H1 (cell line): ENCODE measurements around the gene HNRNPK. TPM values are rescaled to one million over a fixed set of nuclear protein-coding genes. Genes with fewer than 3 reads are reported as not detected.

Source experiments
- CTCF ChIA-PET: fragments of 300-600 bp; sonication (Branson Sonifier 250); formaldehyde crosslinking; loops from one replicate; lab custom pipeline; 2021; ENCODE audit not compliant: partially characterized antibody; lab: Charles Lee
- POLR2A ChIA-PET: fragments of 300-600 bp; sonication (Branson Sonifier 250); formaldehyde crosslinking; loops from one replicate; lab custom pipeline; 2021; ENCODE audit warnings: inconsistent platforms; ENCODE audit not compliant: partially characterized antibody; lab: Charles Lee
- DNase-seq, 2 experiments: peaks; one replicate each; pipeline versions ENCODE4 v3.0.0 to v3.0.0-alpha.2; 2010 to 2022; ENCODE audit warnings: low spot score in 2 of 2, low read depth in 1 of 2, mixed read lengths in 1 of 2
- FAIRE-seq: peaks from 2 replicates; lab custom pipeline; 2011; peaks lifted over from hg19 to GRCh38; lab: Jason Lieb, UNC
- H2AFZ ChIP-seq: 2 replicates; pipeline ENCODE4 v1.8.1; 2012; ENCODE audit warnings: low read length, inconsistent platforms
- H2AK5ac ChIP-seq: 2 replicates; pipeline ENCODE4 v1.6.1; 2013; ENCODE audit warnings: low read depth, low read length
- H2BK120ac ChIP-seq: replicated peaks from 2 replicates; pipeline ENCODE3; 2013; ENCODE audit warnings: low read depth, low read length, inconsistent platforms
- H2BK12ac ChIP-seq: 2 replicates; pipeline ENCODE4 v1.6.1; 2013; ENCODE audit warnings: low read depth, low read length
- H2BK15ac ChIP-seq: 2 replicates; pipeline ENCODE4 v1.6.1; 2013; ENCODE audit warnings: low read length
- H2BK20ac ChIP-seq: 2 replicates; pipeline ENCODE4 v1.6.1; 2013; ENCODE audit warnings: low read length
- H2BK5ac ChIP-seq: 2 replicates; pipeline ENCODE4 v1.6.1; 2013; ENCODE audit warnings: low read depth, low read length
- H3K14ac ChIP-seq: 2 replicates; pipeline ENCODE4 v1.6.1; 2013; ENCODE audit warnings: inconsistent platforms; ENCODE audit not compliant: insufficient read length
- H3K18ac ChIP-seq: 2 replicates; pipeline ENCODE4 v1.6.1; 2013; ENCODE audit warnings: low read length; ENCODE audit errors: extremely low read depth
- H3K23ac ChIP-seq: 2 replicates; pipeline ENCODE4 v1.6.1; 2013; ENCODE audit warnings: inconsistent platforms; ENCODE audit not compliant: insufficient read length
- H3K23me2 ChIP-seq: 2 replicates; pipeline ENCODE4 v1.6.1; 2013; ENCODE audit warnings: low read depth, low read length
- H3K27ac ChIP-seq: 2 replicates; pipeline ENCODE4 v1.6.1; 2011; ENCODE audit warnings: low read depth, low read length, inconsistent platforms
- H3K27me3 ChIP-seq, 4 experiments: replicated peaks in 1 of 4; 1 replicate in 1 of 4; 2 replicates in 3 of 4; pipeline versions ENCODE4 v1.6.1 to v1.8.1; 2011 to 2013; ENCODE audit warnings: low read length in 3 of 4, mild to moderate bottlenecking in 3 of 4, inconsistent platforms in 2 of 4, mixed read lengths in 2 of 4, moderate library complexity in 1 of 4; ENCODE audit not compliant: control insufficient read depth in 3 of 4, insufficient read depth in 3 of 4; ENCODE audit errors: extremely low read depth in 1 of 4
- H3K36me3 ChIP-seq, 4 experiments: 2 replicates each; pipeline versions ENCODE4 v1.6.1 to v1.8.1; 2011 to 2013; ENCODE audit warnings: mild to moderate bottlenecking in 4 of 4, low read length in 3 of 4, moderate library complexity in 2 of 4, control low read depth in 1 of 4, inconsistent platforms in 1 of 4; ENCODE audit not compliant: insufficient read depth in 4 of 4, control insufficient read depth in 2 of 4
- H3K4ac ChIP-seq: replicated peaks from 2 replicates; pipeline ENCODE3; 2013; ENCODE audit warnings: low read length, low read depth, mixed read lengths, inconsistent platforms; ENCODE audit not compliant: insufficient read length
- H3K4me1 ChIP-seq, 4 experiments: replicated peaks in 1 of 4; 1 replicate in 1 of 4; 2 replicates in 3 of 4; pipeline versions ENCODE4 v1.6.1 to v1.8.1; 2011 to 2013; ENCODE audit warnings: low read length in 3 of 4, inconsistent platforms in 2 of 4, mixed read lengths in 1 of 4; ENCODE audit not compliant: insufficient read depth in 4 of 4, control insufficient read depth in 3 of 4
- H3K4me2 ChIP-seq, 2 experiments: 2 replicates each; pipeline versions ENCODE4 v1.6.1 to v1.8.1; 2011 to 2013; ENCODE audit warnings: low read depth in 2 of 2, low read length in 2 of 2, control low read depth in 1 of 2, inconsistent platforms in 1 of 2, mild to moderate bottlenecking in 1 of 2; ENCODE audit not compliant: insufficient read depth in 1 of 2
- H3K4me3 ChIP-seq, 4 experiments: fragments of 200-600, 300-600 bp in 1 of 4; sonication (generic), shearing (Covaris generic), sonication (Bioruptor Twin) in 1 of 4; 2 replicates each; pipeline versions ENCODE4 v1.5.1 to v1.8.1; 2011 to 2016; ENCODE audit warnings: low read length in 4 of 4, low read depth in 3 of 4, control low read depth in 2 of 4, inconsistent platforms in 2 of 4, mild to moderate bottlenecking in 2 of 4, mixed read lengths in 1 of 4, moderate library complexity in 1 of 4; ENCODE audit not compliant: insufficient read depth in 2 of 4; ENCODE audit errors: extremely low read depth in 1 of 4
- H3K56ac ChIP-seq: replicated peaks from 2 replicates; pipeline ENCODE3; 2013; ENCODE audit warnings: low read depth, mild to moderate bottlenecking, mixed read lengths, low read length, inconsistent platforms; ENCODE audit not compliant: insufficient read length
- H3K79me1 ChIP-seq: 2 replicates; pipeline ENCODE4 v1.6.1; 2013; ENCODE audit warnings: low read depth, low read length, control low read depth
- H3K79me2 ChIP-seq, 2 experiments: 2 replicates each; pipeline versions ENCODE4 v1.6.1 to v1.8.1; 2012 to 2013; ENCODE audit warnings: low read length in 2 of 2, mild to moderate bottlenecking in 2 of 2, inconsistent platforms in 1 of 2; ENCODE audit not compliant: insufficient read depth in 2 of 2, control insufficient read depth in 1 of 2
- H3K9ac ChIP-seq, 4 experiments: replicated peaks in 1 of 4; 1 replicate in 1 of 4; 2 replicates in 3 of 4; pipeline versions ENCODE4 v1.6.1 to v1.8.1; 2011 to 2013; ENCODE audit warnings: low read depth in 3 of 4, low read length in 3 of 4, control low read depth in 2 of 4, mild to moderate bottlenecking in 2 of 4, moderate library complexity in 2 of 4, inconsistent platforms in 1 of 4; ENCODE audit errors: extremely low read depth in 1 of 4
- H3K9me3 ChIP-seq, 2 experiments: 2 replicates each; pipeline versions ENCODE4 v1.6.1 to v1.8.1; 2012 to 2013; ENCODE audit warnings: mild to moderate bottlenecking in 2 of 2, moderate library complexity in 2 of 2, control low read depth in 1 of 2, inconsistent platforms in 1 of 2, low read depth in 1 of 2, low read length in 1 of 2, mixed read lengths in 1 of 2; ENCODE audit not compliant: insufficient read depth in 2 of 2
- H4K20me1 ChIP-seq, 2 experiments: replicated peaks in 1 of 2; 2 replicates each; pipeline versions ENCODE3 to v1.8.1; 2011 to 2013; ENCODE audit warnings: inconsistent platforms in 2 of 2, low read length in 2 of 2, mild to moderate bottlenecking in 1 of 2; ENCODE audit not compliant: insufficient read depth in 2 of 2, control insufficient read depth in 1 of 2
- H4K5ac ChIP-seq: 2 replicates; pipeline ENCODE4 v1.6.1; 2013; ENCODE audit warnings: low read length, low read depth, mixed read lengths, inconsistent platforms; ENCODE audit not compliant: insufficient read length
- H4K8ac ChIP-seq: 2 replicates; pipeline ENCODE4 v1.8.0; 2013; ENCODE audit warnings: mild to moderate bottlenecking, moderate library complexity, low read length, inconsistent platforms; ENCODE audit not compliant: insufficient read depth; ENCODE audit errors: extremely low read depth
- H4K91ac ChIP-seq: replicated peaks from 2 replicates; pipeline ENCODE3; 2013; ENCODE audit warnings: low read length, mixed read lengths, inconsistent platforms; ENCODE audit not compliant: insufficient read length
- BACH1 ChIP-seq: IDR thresholded peaks from 2 replicates; pipeline ENCODE4 v1.6.1; 2012; ENCODE audit warnings: low read length, improper control_type of control experiment
- CBX5 ChIP-seq: fragments of 300-800, 300-1000 bp; sonication (generic); IDR thresholded peaks from 2 replicates; pipeline ENCODE4 v1.7.1; 2016; ENCODE audit warnings: antibody characterized with exemption, low read length, low read depth
- CTBP2 ChIP-seq: IDR thresholded peaks from 2 replicates; pipeline ENCODE4 v1.7.0; 2011; ENCODE audit warnings: borderline replicate concordance, mild to moderate bottlenecking, moderate library complexity, mixed read lengths, low read length; ENCODE audit not compliant: insufficient read depth, insufficient read length
- EGR1 ChIP-seq: IDR thresholded peaks from 2 replicates; pipeline ENCODE4 v1.6.1; 2011; ENCODE audit warnings: low read depth, low read length, borderline replicate concordance
- EP300 ChIP-seq, 2 experiments: IDR thresholded peaks; 1 replicate in 1 of 2; 2 replicates in 1 of 2; pipeline ENCODE4 v1.6.1; 2011 to 2012; ENCODE audit warnings: low read depth in 2 of 2, low read length in 2 of 2, mild to moderate bottlenecking in 2 of 2, borderline replicate concordance in 1 of 2, inconsistent platforms in 1 of 2, moderate library complexity in 1 of 2
- GABPA ChIP-seq: IDR thresholded peaks from 2 replicates; pipeline ENCODE4 v1.6.1; 2011; ENCODE audit warnings: mild to moderate bottlenecking, low read length, moderate library complexity, borderline replicate concordance; ENCODE audit not compliant: insufficient read depth
- HDAC6 ChIP-seq: IDR thresholded peaks from one replicate; pipeline ENCODE4 v1.7.1; 2012; ENCODE audit warnings: low read depth, mild to moderate bottlenecking, inconsistent platforms, low read length, moderate library complexity
- SIX5 ChIP-seq: IDR thresholded peaks from 2 replicates; pipeline ENCODE4 v1.6.1; 2011; ENCODE audit warnings: mild to moderate bottlenecking, low read depth, low read length
- SP1 ChIP-seq: IDR thresholded peaks from 2 replicates; pipeline ENCODE4 v1.6.1; 2011; ENCODE audit warnings: low read depth, low read length
- ZNF274 ChIP-seq: IDR thresholded peaks from 2 replicates; pipeline ENCODE4 v1.7.0; 2012; ENCODE audit warnings: low read length, borderline replicate concordance; ENCODE audit errors: extremely low read depth
- WGBS, 2 experiments: shearing (Covaris generic) in 1 of 2; methylation state at CpG; one replicate each; pipeline versions ENCODE4 v1.1.6 to v1.1.7; 2013 to 2015; ENCODE audit warnings: low lambda C conversion rate in 2 of 2, mixed read lengths in 2 of 2, inconsistent platforms in 1 of 2, low coverage in 1 of 2, missing lambda C conversion rate in 1 of 2; ENCODE audit not compliant: insufficient replicate concordance in 2 of 2, insufficient coverage in 1 of 2, insufficient read length in 1 of 2; ENCODE audit errors: extremely low coverage in 1 of 2, missing lambda C conversion rate in 1 of 2; 5-methylcytosine and 5-hydroxymethylcytosine counted together
- polyA plus RNA-seq, 7 experiments: library from polyadenylated mRNA; depleted of rRNA in 3 of 7; stranded (reverse) in 5 of 7; unstranded in 2 of 7; fragments of >200 nt in 5 of 7; fragments of 200-250 nt in 2 of 7; gene quantifications; 1 replicate in 5 of 7; 2 replicates in 1 of 7; 4 replicates in 1 of 7; pipeline versions ENCODE4 v1.2.1 to v1.2.3, GENCODE V29; 2011 to 2013; ENCODE audit warnings: missing spikeins in 2 of 7, mixed read lengths in 2 of 7
- total RNA-seq: library from RNA; stranded (reverse); fragmentation: NEBNext Ultra II Directional; extraction: Animal tissue kit (Norgen Biotek cat#: 25700); gene quantifications from 2 replicates; pipeline ENCODE4 v1.2.1, GENCODE V29; 2021
- TF ChIP-seq, protein P1 (sequence below), 3 experiments: IDR thresholded peaks; 1 replicate in 2 of 3; 2 replicates in 1 of 3; pipeline versions ENCODE4 v1.5.1 to v1.6.1; 2011; ENCODE audit warnings: low read length in 3 of 3, mild to moderate bottlenecking in 3 of 3, inconsistent platforms in 2 of 3, low read depth in 1 of 3, moderate library complexity in 1 of 3; ENCODE audit not compliant: insufficient read depth in 1 of 3; ENCODE audit errors: control extremely low read depth in 1 of 3

Gene HNRNPK
- total and polyA plus RNA-seq, 2 of the 8 experiments (the other 6 are each of a cell fraction or from before 2014, with no cell fraction given): 414 to 887 TPM

DNA sequence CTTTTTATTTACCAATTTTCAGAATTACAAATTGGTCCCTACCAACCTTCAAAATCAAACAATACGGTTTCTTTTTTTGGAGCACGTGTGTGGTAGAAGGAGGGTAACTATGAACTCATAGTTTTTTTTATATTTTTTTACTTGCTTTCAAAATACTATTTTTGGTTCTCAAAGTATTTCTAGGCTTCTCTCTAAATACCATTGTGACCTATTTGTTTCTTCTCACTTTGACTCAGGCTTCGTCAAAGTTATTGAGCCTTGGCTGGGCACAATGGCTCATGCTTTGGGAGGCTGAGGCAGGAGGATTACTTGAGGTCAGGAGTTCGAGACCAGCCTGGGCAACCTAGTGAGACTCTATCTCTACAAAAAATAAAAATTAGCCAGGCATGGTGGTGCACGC is 47.2 kb downstream of the HNRNPK start:
- no peaks in the 10 kb centered on the region for H3K79me2 ChIP-seq
- H4K91ac ChIP-seq: no peak overlapping the region
- POLR2A ChIA-PET: interaction anchor here (0.7 to 1.7 kb wide), 3 partner anchors 8 to 334 kb away, joined by 3 to 5 read pairs (median 4); partner anchors contain the start of genes HNRNPK and RMI1
- no peak overlapping the region for H3K4ac ChIP-seq
- no peak overlapping the region for H3K4me2 ChIP-seq
- H3K56ac ChIP-seq: no peak overlapping the region
- FAIRE-seq (no peak), DNase-seq (no peak)
- H2AK5ac ChIP-seq: no peak overlapping the region
- no peak overlapping the region for H2BK20ac ChIP-seq
- no peak overlapping the region for H2BK5ac ChIP-seq
- no peaks in the 10 kb centered on the region for H3K27me3 ChIP-seq
- no peaks in the 10 kb centered on the region for H3K36me3 ChIP-seq
- no peak overlapping the region for H2BK15ac ChIP-seq
- H3K14ac ChIP-seq: no peak overlapping the region
- H3K4me1 ChIP-seq: peaks cover 0 to 6% (median 2%) of the 10 kb centered on the region in 4 experiments; a peak in 4 of 7 replicates
- no peak overlapping the region for H4K8ac ChIP-seq
- H4K20me1 ChIP-seq: no peaks in the 10 kb centered on the region
- no peak overlapping the region for H2BK12ac ChIP-seq
- WGBS, 2 experiments: 88% methylated on average over 5 of the region's 5 CpGs; no CpG with 5 or more reads in 1 of the 2 experiments
- CTCF ChIA-PET: interaction anchor here (0.6 to 2.9 kb wide), 5 partner anchors 12 to 361 kb away, joined by 3 to 9 read pairs (median 5); partner anchors contain the start of gene KIF27
- no peak overlapping the region for H2AFZ ChIP-seq
- no peak overlapping the region for H3K9ac ChIP-seq
- H3K23me2 ChIP-seq: no peaks in the 10 kb centered on the region
- H3K4me3 ChIP-seq: no peak overlapping the region
- no peaks in the 10 kb centered on the region for H3K79me1 ChIP-seq
- H2BK120ac ChIP-seq: no peak overlapping the region
- no peak overlapping the region for H3K27ac ChIP-seq
- H3K18ac ChIP-seq: no peak overlapping the region
- H4K5ac ChIP-seq: no peak overlapping the region
- no peaks in the 10 kb centered on the region for H3K9me3 ChIP-seq
- H3K23ac ChIP-seq: no peak overlapping the region
- TF ChIP-seq HDAC6: no peak
- no peak for TF ChIP-seq BACH1
- no peak for TF ChIP-seq CTBP2
- no peak for TF ChIP-seq EGR1
- TF ChIP-seq, protein P1, sequence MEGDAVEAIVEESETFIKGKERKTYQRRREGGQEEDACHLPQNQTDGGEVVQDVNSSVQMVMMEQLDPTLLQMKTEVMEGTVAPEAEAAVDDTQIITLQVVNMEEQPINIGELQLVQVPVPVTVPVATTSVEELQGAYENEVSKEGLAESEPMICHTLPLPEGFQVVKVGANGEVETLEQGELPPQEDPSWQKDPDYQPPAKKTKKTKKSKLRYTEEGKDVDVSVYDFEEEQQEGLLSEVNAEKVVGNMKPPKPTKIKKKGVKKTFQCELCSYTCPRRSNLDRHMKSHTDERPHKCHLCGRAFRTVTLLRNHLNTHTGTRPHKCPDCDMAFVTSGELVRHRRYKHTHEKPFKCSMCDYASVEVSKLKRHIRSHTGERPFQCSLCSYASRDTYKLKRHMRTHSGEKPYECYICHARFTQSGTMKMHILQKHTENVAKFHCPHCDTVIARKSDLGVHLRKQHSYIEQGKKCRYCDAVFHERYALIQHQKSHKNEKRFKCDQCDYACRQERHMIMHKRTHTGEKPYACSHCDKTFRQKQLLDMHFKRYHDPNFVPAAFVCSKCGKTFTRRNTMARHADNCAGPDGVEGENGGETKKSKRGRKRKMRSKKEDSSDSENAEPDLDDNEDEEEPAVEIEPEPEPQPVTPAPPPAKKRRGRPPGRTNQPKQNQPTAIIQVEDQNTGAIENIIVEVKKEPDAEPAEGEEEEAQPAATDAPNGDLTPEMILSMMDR (IDR thresholded peaks at IDR 0.05; ENCODE audit: control extremely low read depth in 1 of 3, insufficient read depth in 1 of 3, low read depth in 1 of 3, low read length in 3 of 3): no peak
- TF ChIP-seq SP1: no peak
- no peak for TF ChIP-seq ZNF274
- no peak for TF ChIP-seq GABPA
- no peak for TF ChIP-seq SIX5
- no peak for TF ChIP-seq CBX5
- no peak for TF ChIP-seq EP300 (IDR thresholded peaks at IDR 0.05; ENCODE audit: borderline replicate concordance in 1 of 2, low read depth in 2 of 2, low read length in 2 of 2)
